HG03139 (cell line): ENCODE measurements around the gene NQO1.
"Not testable (repeated sequence)": the region's sequence is repeated elsewhere in the genome, so short reads cannot be mapped to it uniquely, and the experiment has no call there.

Experiments
- ATAC-seq: cut with Tn5 transposase; IDR thresholded peaks from one replicate; pipeline ENCODE4 v1.9.1; 2021; ENCODE audit not compliant: unreplicated experiment

The NQO1 gene

DNA sequence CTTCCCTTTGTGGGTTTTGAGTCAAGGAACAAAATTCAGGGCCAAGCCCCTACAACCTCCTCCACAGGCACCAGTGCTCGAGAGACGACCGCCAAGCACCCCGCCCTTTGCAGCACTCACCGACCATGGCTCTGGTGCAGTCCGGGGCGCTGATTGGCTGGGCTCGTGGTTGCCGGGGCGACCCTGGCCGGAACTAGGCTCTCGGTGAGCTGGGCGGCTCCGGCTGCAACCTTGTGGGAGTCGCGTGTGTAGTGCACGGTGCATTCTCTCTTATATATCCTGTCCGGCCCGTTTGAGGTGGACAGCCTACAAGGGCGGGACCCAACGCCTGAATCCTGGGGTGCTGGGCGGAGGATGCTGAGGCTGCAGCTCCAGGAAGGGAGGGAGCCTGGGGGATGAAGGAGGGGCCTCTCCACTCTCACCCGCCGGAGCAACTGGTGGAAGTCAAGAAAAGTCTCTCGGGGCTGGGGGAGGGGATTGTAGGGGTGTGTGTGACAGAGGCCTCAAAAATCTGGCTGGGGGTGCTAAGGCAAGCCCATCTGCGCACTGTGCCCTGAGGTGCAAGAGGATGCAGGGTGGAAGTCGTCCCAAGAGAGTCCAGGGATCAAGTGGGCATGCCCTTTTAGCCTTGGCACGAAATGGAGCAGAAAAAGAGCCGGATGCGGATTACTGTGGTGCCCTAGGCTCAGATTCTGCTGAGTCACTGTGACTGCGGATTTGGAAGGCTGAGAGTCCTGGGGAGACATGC, at the start of gene NQO1:
NQO1 (minus strand) TSS at position 248 of the 748 bp plus-strand sequence; CDS start at position 127, 121 bp downstream.
- peak; percentile 97 for ATAC-seq

DNA sequence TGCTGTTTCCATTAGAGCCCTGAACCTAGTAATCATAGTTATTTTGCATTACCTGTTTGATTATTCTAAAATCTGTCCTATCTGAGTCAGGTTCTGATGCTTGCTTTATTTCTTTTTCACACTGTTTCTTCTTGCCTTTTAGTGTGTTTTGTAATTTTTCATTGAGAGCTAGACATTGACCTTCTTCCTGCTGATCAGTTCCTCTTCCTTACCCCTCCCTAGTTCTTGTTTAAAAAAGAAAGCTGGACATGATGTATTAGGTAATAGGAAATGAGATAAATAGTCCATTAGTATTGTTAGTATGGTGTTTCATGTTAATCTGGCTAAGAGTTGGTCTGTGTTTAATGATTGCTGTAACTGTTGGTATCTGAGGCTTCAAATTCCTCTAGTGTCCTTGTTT, 49.2 kb upstream of the NQO1 start:
- ATAC-seq: no peak

DNA sequence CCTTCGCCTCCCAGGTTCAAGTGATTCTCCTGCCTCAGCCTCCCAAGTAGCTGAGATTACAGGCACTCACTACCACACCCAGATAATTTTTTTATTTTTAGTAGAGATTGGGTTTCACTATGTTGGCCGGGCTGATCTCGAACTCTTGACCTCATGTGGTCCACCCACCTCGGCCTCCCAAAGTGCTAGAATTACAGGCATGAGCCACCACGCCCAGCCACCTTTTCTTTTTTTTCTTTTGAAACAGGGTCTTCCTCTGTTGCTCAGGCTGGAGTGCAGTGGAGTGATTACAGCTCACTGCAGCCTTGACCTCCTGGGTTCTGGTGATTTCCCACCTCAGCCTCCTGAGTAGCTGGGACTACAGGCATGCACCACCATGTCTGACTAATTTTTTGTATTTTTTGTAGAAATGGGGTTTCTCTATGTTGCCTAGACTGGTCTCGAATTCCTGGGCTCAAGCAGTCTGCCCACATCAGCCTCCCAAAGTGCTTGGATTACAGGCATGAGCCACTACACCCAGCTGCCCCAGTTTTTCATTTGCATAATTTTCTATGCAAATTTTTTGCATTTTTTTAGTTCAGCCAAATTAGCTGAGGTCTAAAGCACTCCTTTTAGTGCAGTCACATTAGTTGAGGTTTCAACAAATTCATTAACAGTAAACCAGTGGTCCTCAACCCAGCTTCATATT, 47.0 kb upstream of the NQO1 start:
- ATAC-seq: peak; percentile 47

DNA sequence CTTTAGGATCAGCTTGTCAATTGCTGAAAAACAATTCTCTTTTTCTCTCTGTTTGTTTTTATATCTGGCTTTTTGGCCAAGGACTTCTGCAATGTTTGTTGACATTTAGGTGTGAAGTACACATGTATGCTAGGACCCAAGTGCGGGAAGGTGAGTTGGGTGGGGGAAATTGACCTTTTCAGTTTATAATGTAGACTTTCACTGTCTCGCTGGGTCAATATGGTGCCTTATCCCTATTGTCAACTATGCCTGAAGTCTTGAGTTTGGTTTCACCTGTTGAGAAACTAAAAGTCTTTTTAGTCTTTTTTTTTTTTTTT, 45.2 kb upstream of the NQO1 start:
- ATAC-seq: no peak

DNA sequence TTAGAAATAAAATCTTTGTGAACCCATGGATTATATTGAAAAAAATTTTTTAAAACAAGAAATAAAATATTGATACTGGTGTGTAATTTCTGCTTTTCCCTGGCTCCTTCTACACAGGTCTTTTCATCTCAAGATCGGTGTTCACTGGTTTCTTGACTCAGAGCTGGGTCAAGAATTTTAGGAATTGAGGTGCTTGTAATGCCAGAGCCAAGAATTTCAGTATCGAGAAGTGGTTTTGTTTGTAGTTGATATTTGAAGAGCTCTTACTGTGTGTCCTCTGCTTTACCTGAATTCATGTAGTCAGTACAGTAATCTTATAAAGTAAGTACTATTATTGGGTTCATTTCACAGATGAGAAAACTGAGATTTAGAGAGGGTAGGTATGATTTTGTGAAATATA, 43.0 kb upstream of the NQO1 start:
- ATAC-seq: no peak

DNA sequence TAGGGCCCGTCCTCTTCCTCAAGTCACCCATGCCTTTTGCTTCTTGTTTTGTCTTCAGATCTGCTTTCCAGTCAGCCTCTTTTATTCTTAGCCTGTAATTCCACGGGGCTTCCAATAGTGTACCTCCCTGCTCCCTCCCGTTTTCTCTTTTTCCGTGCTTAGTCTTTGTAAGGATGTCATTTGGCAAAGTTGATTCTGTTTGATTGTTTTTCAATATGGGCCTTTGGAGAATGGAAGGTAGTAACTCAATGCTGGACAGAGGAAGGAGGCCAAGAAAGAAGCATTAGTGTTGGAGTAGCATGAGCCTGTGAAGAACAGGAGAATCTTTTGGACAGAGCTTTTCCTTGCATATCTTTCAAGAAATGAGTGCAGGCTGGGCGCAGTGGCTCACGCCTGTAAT, 42.3 kb upstream of the NQO1 start:
- no peak for ATAC-seq

DNA sequence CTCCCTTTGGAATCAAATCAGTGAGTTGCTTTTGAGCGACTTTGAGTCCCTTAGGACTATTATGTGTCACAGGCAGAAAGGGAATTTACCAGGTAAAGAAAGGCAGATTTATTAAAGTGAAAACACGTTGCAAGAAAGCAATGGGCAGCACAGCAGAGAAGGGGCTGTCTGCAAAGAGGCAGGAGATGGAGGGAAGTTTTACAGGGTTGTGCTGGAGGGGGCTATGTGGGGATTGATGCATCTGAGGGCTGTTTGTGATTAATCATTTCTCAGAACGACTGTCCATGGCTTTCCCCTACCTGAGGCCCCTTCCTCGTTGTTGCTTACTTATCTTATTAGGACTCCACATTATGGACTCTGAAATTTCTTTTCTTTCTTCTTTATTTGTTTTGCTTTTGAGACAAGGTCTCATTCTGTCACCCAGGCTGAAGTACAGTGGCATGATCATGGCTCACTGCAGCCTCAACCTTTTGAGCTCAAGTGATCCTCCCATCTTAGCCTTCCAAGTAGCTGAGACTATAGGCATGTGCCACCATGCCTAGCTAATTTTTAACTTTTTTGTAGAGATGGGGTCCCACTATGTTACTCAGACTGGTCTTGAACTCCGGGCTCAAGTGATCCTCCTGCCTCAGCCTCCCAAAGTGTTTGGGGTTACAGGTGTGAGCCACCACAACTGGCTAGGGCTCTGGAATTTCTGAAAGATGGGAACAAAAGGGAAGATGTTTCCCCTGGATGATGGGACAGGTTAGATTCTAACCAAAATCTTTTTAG, 41.3 kb upstream of the NQO1 start:
- no peak for ATAC-seq

DNA sequence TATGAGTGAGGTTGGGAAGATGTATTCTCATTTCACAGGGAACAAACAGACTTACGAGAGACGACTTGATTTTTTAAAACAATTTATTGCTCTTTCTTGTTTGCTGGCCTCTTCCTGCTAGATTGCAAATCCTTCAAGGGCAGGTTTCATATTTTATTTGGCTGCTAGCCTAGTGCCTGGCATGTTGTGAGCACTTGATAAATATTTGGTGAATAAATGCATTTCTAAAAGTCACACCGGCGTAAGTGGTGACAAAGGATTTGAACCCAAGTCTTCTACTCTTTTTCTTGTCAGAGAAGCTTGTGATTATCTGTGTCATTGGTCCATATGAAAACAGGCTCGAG, 37.2 kb upstream of the NQO1 start:
- no peak for ATAC-seq

DNA sequence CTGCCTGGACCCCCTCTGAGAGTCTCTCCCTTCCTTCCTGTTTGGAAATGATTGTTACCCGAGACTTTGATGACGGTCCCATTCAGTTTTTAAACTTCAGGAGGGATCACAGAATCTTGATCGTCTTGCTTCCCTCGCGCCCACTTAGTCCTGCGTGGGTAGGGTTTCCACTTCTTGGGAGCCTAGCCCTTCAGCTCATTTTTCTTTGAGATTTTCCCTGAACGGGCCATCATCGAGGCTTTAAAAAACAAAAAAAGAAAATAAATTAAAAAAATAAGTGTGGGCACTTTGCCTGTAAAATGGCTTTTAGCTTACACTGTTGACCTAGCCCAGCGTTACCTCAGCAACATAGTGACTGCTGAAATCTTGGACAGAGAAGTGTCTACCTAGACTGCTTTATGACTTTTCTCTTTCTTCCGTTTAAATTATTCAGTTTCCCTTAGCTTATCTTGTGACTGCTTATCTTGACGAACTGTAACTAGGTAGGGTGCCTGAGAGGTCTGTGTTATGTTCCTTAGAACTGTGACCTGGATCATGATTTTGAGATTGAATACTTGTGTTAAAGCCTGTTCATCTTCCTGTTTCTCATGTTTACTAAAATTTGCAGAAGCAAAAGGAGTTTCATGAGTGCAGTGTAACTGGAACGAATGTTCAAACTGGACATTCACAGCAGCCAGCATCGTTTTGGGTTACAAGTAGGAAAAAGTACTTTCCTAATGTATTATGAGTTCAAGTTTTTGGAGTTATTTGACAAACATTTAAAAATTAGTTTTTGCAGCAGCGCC, 36.6 kb upstream of the NQO1 start:
- no peak for ATAC-seq

DNA sequence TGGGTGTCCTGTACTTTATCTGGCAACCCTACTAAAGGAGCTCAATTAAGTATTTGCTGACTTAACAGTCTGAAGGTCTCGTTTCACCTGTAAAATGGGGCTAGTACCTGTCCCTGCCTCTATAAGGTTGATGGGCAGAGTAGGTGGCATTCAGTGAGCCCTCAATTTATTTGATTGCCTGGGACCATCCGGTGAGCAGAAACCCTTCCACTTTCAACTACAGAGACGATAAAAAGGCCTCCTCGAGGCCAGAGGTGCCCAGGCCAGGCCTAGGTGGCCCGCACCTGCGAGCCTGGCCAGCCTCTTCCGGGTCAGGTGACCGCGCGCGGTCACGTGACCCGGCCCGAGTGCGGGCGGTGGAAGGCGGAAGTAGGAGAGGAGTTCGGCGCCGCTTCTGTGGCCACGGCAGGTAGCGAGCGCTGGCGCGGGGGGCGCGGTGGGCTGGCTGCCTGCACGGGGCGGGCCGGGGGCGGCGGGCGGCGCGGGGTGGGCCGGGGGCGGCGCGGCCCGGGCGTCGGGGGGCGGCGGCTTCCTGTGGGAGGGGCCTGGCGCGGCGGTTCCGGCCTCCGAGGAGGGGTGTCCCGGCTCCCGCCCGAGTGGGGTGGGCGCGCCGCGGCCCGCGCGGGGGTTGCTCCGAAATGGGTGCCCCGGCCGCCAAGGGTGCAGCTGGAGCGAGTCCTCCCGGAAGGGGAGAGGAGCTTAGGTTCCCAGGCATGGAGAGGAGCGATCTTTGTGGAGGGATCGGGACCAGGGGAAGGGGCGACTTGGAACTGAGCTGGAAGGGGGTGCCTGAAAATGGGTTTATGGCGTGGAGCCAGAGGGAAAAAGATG, 35.8 kb upstream of the NQO1 start, which contains the start of gene WWP2:
WWP2 (plus strand) TSS at position 350 of the 831 bp plus-strand sequence. CDS start 24,679 bp downstream, outside the sequence.
- peak; percentile 82 for ATAC-seq

DNA sequence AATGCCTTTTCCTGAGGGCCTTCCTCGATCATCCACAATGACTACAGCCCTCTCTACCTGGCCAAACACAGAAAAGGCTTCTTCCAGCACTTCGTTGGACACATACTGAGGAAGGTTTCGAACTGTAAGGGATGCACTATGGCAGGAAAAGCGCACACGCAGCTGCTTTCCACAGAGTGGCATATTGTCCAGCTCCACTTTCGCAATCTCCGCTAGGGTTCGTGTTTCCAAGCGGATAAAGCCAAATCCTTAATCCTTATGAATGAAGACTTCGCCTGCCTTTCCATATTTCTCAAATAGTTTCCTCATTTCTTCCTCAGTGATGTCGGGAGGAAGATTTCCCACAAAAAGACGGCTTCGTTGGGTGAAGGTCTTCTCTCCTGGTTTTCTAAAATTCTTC, 31.0 kb upstream of the NQO1 start:
- not testable (repeated sequence) for ATAC-seq

DNA sequence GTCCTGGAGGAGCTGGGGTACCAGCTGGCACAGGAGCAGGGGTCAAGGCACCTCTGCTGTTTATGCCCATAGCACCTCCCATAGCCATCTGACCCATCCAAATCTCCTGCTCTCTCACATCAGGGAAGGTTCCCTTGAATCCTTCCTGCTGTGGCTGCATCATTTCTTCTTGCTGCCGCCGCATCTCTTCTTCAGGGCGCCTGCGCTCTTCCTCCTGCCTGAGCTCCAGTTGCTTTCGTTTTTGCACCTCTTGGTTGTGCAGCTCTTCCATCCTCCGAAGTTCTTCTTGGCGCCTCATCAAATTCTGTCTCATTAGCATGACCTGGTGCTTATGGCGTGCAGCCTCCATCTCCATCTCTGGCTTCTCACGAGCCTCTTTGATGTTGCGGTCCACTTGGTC, 30.3 kb upstream of the NQO1 start:
- ATAC-seq: no peak

DNA sequence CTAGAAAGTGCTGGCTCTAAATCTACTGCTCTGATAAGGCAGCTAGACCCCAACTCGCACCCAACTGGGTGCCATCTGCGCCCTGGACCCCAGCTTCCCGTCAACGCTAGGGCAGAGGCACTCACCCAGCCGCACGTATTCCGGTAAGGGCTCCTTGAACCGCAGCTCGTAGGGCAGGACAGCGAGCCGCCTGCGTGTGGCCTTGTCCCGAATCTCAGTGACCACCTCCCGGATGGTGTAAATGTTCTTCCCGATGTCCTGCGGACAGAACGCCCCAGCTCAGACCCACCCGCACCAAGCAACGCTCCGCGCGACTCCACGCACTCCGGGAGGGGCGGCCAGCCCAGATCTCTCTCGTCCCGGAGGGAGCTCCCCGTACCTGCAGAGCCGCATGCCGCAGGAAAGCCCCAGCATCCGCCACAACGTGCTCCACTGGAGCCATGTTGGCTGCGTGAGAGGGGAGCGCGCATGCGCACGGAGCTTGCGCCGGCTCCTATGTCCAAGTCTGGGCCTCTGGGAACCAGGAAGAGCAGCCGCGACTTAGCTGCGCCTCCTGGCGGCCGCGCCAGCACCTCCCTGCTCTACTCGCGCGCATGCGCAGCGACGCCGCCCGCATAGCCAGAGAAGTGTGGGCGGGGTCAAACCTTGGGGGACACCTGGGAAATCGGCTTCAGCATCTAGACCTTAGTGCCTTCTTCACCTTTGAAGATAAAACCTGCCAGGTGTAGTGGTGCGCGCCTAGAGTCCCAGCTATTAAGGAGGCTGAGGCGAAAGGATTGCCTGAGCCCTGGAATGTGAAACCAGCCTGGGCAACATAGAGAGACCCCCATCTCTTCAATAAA, 28.3 kb upstream of the NQO1 start, which contains the start of gene NOB1:
NOB1 (minus strand) TSS at position 458 of the 842 bp plus-strand sequence; CDS start at position 442, 16 bp downstream.
- ATAC-seq: peak; percentile 87

DNA sequence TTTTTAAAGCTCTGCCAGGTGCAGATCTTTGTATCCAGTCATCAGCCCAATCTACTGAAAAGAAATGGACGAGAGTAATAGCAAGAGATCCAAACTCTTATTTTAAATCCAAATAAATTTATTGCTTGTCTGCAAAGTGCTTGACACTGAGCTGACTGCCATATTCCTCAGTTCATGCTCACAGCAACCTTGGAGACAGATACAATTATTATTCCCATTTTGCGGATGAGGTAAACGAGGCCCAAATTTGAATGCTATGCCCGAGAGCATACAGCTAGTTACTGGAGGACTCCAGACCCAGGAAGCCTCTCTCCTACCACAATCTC, 27.7 kb upstream of the NQO1 start:
- no peak for ATAC-seq

DNA sequence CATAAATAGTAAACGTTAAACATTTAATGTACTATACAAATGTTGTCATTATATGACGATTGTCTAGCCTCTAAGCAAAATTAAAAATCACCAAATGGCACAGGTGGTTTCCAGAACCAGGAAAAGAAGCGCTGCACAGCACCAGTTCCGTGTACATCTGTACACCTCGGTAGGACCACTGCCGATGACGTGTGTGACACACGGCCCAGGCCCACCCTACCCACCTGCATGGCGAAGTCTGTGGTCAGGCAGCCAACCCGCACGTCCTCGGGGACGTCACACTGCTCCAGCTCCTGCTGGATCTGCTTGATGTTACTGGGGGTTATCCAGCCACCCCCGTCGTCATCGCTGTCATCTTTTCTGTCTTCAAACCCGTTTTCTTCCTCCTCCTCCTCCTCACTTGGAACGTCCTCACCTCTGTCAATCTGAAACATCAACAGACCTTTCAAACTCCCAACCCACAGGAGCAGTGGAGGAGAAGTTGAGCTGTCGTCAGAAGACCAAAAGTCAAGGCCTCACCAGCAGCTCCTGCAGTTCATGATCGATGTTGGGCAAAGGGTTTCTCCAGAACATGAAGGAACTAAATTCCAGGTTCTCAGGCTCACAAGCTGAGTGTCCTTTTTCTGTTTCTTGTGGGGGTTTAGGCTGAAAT, 22.5 kb upstream of the NQO1 start:
- no peak for ATAC-seq

DNA sequence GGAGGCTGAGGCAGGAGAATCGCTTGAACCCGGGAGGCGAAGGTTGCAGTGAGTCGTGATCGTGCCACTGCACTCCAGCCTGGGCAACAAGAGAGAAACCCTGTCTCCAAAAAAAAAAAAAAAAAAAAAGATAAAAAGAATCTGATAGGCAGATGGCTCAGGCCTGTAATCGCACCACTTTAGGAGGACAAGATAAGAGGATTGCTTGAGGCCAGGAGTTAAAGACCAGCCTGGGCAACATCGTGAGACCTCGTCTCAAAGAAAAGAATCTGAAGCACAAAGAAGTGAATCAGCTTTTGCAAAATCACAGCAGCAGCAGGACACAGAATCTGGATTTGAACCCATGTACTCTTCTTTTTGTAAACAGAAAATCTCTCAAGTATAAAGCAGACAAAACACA, 20.8 kb upstream of the NQO1 start:
- no peak for ATAC-seq

DNA sequence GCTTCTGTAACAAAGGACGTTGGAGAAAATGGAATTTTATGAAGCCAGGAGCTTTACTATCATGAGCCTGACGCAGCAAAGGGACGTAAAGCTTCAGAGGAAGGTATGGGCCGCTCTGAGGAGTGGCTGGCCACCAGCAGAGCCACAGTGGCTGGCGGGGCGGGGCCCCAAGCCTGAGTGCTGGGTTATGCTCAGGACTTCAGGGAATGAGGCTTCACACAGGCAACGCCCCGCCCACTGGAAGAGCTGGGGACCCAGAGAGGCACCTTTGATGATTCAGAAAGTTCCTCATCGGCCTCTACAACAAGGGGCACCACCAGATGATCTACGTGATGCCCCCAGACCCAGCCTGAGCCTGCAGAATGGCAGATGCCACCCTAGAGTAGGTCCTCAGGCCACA, 19.6 kb upstream of the NQO1 start:
- ATAC-seq: no peak

DNA sequence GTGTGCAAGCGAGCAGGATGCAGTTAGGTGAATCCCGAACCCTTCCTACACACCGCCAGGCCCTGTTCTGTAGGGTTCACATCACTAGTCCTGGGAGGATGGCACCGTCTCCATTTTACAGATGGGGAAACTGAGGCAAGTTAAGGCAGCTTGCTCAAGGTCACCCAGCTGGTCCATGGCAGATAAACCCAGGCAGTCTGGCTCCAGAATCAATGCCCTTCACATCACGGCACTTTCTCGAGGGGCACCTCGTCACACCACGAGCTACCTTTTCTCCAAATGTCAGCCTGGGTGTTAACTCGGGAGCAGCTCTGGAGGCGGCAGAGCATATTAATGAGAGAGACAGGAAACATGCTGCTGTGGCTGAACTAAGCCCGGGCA, 18.9 kb upstream of the NQO1 start:
- ATAC-seq: no peak
